PFSK-1 (cell line): ENCODE data around the gene MOBP.

ENCODE experiments used
- FOXP2 ChIP-seq: optimal IDR thresholded peaks from 2 replicates; pipeline ENCODE3; 2011; ENCODE audit warnings: borderline replicate concordance, control low read depth, inconsistent platforms; ENCODE audit not compliant: insufficient read depth; ENCODE audit errors: extremely low read length, extremely low read depth
- POLR2AphosphoS5 ChIP-seq: IDR thresholded peaks from 2 replicates; pipeline ENCODE4 v1.6.1; 2012; ENCODE audit warnings: low read depth, mild to moderate bottlenecking, control low read depth, low read length, moderate library complexity
- REST ChIP-seq, 2 experiments: IDR thresholded peaks; 2 replicates each; pipeline versions ENCODE4 v1.6.1 to v1.8.0; 2011 to 2012; ENCODE audit warnings: low read depth in 2 of 2, low read length in 2 of 2, control low read depth in 1 of 2, inconsistent platforms in 1 of 2, mild to moderate bottlenecking in 1 of 2, moderate library complexity in 1 of 2; ENCODE audit not compliant: insufficient read depth in 1 of 2
- SIN3A ChIP-seq: IDR thresholded peaks from 2 replicates; pipeline ENCODE4 v1.6.1; 2012; ENCODE audit warnings: mild to moderate bottlenecking, low read length, moderate library complexity, borderline replicate concordance; ENCODE audit not compliant: insufficient read depth
- TAF1 ChIP-seq: IDR thresholded peaks from 2 replicates; pipeline ENCODE4 v1.6.1; 2012; ENCODE audit warnings: low read length, control low read depth, borderline replicate concordance; ENCODE audit not compliant: insufficient read depth

GRCh38 chr3:39438880-39439279 lies 28.6 kb upstream of the MOBP start:
- no peak for TF ChIP-seq POLR2AphosphoS5
- TF ChIP-seq TAF1 = no peak
- TF ChIP-seq REST (IDR thresholded peaks at IDR 0.05; ENCODE audit: insufficient read depth in 1 of 2, low read depth in 2 of 2, low read length in 2 of 2) = no peak
- no peak for TF ChIP-seq SIN3A
- TF ChIP-seq FOXP2 = no peak
